ENCODE data around the gene GLYR1. TPM values are rescaled to one million over a fixed set of nuclear protein-coding genes. Genes with fewer than 3 reads are reported as not detected.

Gene GLYR1
- total and polyA plus RNA-seq, 4 donors = 36.2 to 88.1 (median 70.2) TPM

GRCh38 chr16:4894276-4895150 is 47.4 kb upstream of the GLYR1 start:
- peaks cover 0 to 44% (median 0%) of the 10 kb centered on the region in 4 donors for H3K36me3 ChIP-seq (ENCODE audit: control insufficient read depth in 4 of 4, insufficient read depth in 4 of 4, low read length in 4 of 4)
- WGBS, 2 donors = 91% methylated on average over 18 to 22 of the region's 22 CpGs
- no peak for ATAC-seq (ENCODE audit: insufficient read depth, low FRiP score)

GRCh38 chr16:4893103-4893862 is 46.2 kb upstream of the GLYR1 start:
- ATAC-seq (ENCODE audit: insufficient read depth, low FRiP score) (no peak), DNase-seq (no peak)
- no peaks in the 10 kb centered on the region for H3K27me3 ChIP-seq (ENCODE audit: control insufficient read depth in 3 of 3, insufficient read depth in 3 of 3, low read length in 2 of 3)
- H3K9me3 ChIP-seq (ENCODE audit: control insufficient read depth in 4 of 4, insufficient read depth in 3 of 4, low read length in 3 of 4) = peaks cover 0 to 2% (median 0%) of the 10 kb centered on the region in 4 donors
- peaks cover 0 to 20% (median 5%) of the 10 kb centered on the region in 5 donors for H3K4me1 ChIP-seq (ENCODE audit: control insufficient read depth in 5 of 5, insufficient read depth in 5 of 5, low read length in 5 of 5)
- TF ChIP-seq CTCF (IDR thresholded peaks at IDR 0.05; ENCODE audit: control extremely low read depth, extremely low read depth) = no peak
- peaks cover 0 to 45% (median 0%) of the 10 kb centered on the region in 4 donors for H3K36me3 ChIP-seq (ENCODE audit: control insufficient read depth in 4 of 4, insufficient read depth in 4 of 4, low read length in 4 of 4)
- 92 to 93% methylated on average over 23 to 26 of the region's 26 CpGs for WGBS, 2 donors
- H3K9ac ChIP-seq (ENCODE audit: insufficient read depth in 1 of 2, low read length in 2 of 2) = no peak overlapping the region
- H3K4me3 ChIP-seq = no peak overlapping the region
- H3K27ac ChIP-seq (ENCODE audit: low read depth in 1 of 2, low read length in 1 of 2) = no peak overlapping the region

More at GRCh38 chr16:4894276-4895150, 47.4 kb upstream of the GLYR1 start:
- Histone ChIP-seq H3K27ac (ENCODE audit: low read depth in 1 of 2, low read length in 1 of 2) (no peak overlapping the region), H3K4me1 (ENCODE audit: control insufficient read depth in 5 of 5, insufficient read depth in 5 of 5, low read length in 5 of 5) (peaks cover 0 to 20% (median 5%) of the 10 kb centered on the region in 5 donors), H3K9ac (ENCODE audit: insufficient read depth in 1 of 2, low read length in 2 of 2) (no peak overlapping the region), H3K9me3 (ENCODE audit: control insufficient read depth in 4 of 4, insufficient read depth in 3 of 4, low read length in 3 of 4) (peaks cover 0 to 7% (median 2%) of the 10 kb centered on the region in 4 donors), H3K27me3 (ENCODE audit: control insufficient read depth in 3 of 3, insufficient read depth in 3 of 3, low read length in 2 of 3) (no peaks in the 10 kb centered on the region), H3K4me3 (no peak overlapping the region)
- DNase-seq = no peak
- TF ChIP-seq CTCF (IDR thresholded peaks at IDR 0.05; ENCODE audit: control extremely low read depth, extremely low read depth) = no peak

GRCh38 chr16:4892361-4893102 is 45.4 kb upstream of the GLYR1 start:
- H3K27ac ChIP-seq (ENCODE audit: low read depth in 1 of 2, low read length in 1 of 2) = peak overlapping the region; percentile 5 to 27
- peaks cover 0 to 51% (median 0%) of the 10 kb centered on the region in 4 donors for H3K36me3 ChIP-seq (ENCODE audit: control insufficient read depth in 4 of 4, insufficient read depth in 4 of 4, low read length in 4 of 4)
- peak; percentile 72 to 83 (median 73) for DNase-seq
- peaks cover 0 to 2% (median 0%) of the 10 kb centered on the region in 4 donors for H3K9me3 ChIP-seq (ENCODE audit: control insufficient read depth in 4 of 4, insufficient read depth in 3 of 4, low read length in 3 of 4)
- WGBS, 2 donors = 50 to 51% methylated on average over 23 of the region's 23 CpGs
- no peaks in the 10 kb centered on the region for H3K27me3 ChIP-seq (ENCODE audit: control insufficient read depth in 3 of 3, insufficient read depth in 3 of 3, low read length in 2 of 3)
- no peak overlapping the region for H3K4me3 ChIP-seq
- TF ChIP-seq CTCF (IDR thresholded peaks at IDR 0.05; ENCODE audit: control extremely low read depth, extremely low read depth) = no peak
- H3K4me1 ChIP-seq (ENCODE audit: control insufficient read depth in 5 of 5, insufficient read depth in 5 of 5, low read length in 5 of 5) = peaks cover 0 to 20% (median 5%) of the 10 kb centered on the region in 5 donors
- no peak for ATAC-seq (ENCODE audit: insufficient read depth, low FRiP score)
- no peak overlapping the region for H3K9ac ChIP-seq (ENCODE audit: insufficient read depth in 1 of 2, low read length in 2 of 2)

Measured in lung (tissue), 12 donors.